ENCODE data around the gene CCL26. TPM values are rescaled to one million over a fixed set of nuclear protein-coding genes. Genes with fewer than 3 reads are reported as not detected.
"Not testable (repeated sequence)": the region's sequence is repeated elsewhere in the genome, so short reads cannot be mapped to it uniquely, and the experiment has no call there.

Gene CCL26
- total and polyA plus RNA-seq, 2 experiments from 2014 or later: not detected

DNA sequence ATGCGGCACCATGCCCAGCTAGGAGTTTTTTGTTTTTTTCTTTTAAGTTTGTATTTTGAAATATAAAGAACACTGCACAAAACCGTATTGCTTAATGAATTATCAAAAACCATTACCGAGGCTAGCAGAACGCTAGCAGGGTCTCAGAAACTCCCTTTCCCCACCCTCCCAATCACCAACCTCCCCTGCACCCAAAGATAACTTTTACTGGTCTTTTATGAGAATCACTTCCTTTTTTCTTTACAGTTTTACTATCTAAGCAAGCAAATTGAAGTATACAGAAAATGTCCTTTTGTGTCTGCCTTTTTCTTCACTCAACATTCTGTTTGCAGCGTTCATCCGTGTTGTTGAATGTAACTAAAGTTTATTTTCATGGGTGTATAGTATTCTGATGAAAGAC lies 46.7 kb downstream of the CCL26 start:
- TF ChIP-seq, protein P1, sequence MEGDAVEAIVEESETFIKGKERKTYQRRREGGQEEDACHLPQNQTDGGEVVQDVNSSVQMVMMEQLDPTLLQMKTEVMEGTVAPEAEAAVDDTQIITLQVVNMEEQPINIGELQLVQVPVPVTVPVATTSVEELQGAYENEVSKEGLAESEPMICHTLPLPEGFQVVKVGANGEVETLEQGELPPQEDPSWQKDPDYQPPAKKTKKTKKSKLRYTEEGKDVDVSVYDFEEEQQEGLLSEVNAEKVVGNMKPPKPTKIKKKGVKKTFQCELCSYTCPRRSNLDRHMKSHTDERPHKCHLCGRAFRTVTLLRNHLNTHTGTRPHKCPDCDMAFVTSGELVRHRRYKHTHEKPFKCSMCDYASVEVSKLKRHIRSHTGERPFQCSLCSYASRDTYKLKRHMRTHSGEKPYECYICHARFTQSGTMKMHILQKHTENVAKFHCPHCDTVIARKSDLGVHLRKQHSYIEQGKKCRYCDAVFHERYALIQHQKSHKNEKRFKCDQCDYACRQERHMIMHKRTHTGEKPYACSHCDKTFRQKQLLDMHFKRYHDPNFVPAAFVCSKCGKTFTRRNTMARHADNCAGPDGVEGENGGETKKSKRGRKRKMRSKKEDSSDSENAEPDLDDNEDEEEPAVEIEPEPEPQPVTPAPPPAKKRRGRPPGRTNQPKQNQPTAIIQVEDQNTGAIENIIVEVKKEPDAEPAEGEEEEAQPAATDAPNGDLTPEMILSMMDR (IDR thresholded peaks at IDR 0.05; ENCODE audit: low read depth, low read length): no peak
- Histone ChIP-seq H3K36me3 (no peaks in the 10 kb centered on the region), H3K27ac (no peak overlapping the region), H3K9me3 (ENCODE audit: low read depth) (no peaks in the 10 kb centered on the region), H3K27me3 (no peaks in the 10 kb centered on the region), H3K4me1 (ENCODE audit: low read depth) (peaks cover 4% of the 10 kb centered on the region), H3K4me3 (no peak overlapping the region)
- no peak for DNase-seq (ENCODE audit: low read depth in 1 of 2, low spot score in 1 of 2)

DNA sequence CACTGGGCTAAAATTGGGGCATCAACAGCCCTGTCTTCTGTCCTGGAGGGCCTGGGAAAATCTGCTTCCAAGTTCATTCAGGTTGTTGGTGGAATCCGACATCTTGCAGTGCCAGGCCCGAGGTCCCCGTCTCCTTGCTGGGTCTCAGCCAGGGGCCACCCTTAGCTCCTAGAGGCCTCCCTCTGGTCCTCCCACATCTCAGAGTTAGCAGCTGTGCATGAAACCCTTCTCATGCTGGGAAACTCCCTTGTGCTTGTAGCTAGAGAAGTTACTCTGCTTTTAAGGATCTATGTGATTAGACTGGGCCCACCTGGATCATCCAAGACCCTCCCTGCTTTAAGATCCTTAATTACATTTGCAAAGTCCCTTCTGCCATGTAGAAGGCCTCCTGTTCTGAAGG lies 48.6 kb downstream of the CCL26 start:
- peaks cover 9% of the 10 kb centered on the region for H3K4me1 ChIP-seq (ENCODE audit: low read depth)
- no peaks in the 10 kb centered on the region for H3K27me3 ChIP-seq
- no peaks in the 10 kb centered on the region for H3K9me3 ChIP-seq (ENCODE audit: low read depth)
- DNase-seq (ENCODE audit: low read depth in 1 of 2, low spot score in 1 of 2): no peak
- H3K4me3 ChIP-seq: no peak overlapping the region
- no peaks in the 10 kb centered on the region for H3K36me3 ChIP-seq
- TF ChIP-seq, protein P1 (IDR thresholded peaks at IDR 0.05; ENCODE audit: low read depth, low read length): no peak
- H3K27ac ChIP-seq: no peak overlapping the region

DNA sequence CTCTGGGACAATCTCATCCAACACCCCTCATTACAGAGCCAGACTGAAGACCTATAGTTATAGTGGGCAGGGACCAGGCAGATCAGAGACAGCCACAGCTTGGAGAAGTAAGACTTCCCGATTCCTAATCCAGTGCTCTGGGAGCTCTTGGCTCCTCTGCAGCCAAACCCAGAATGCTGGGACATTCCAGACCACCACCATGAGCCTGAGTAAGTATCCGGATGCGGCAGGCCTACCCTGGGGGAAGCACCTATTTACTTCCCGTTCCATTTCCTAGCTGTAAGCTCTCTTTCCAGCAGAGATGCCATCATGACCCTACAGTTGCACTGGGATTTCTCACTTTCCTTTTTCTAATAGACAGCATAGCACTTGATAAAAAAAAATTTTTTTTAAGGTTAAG lies 49.6 kb downstream of the CCL26 start:
- no peak for DNase-seq (ENCODE audit: low read depth in 1 of 2, low spot score in 1 of 2)
- Histone ChIP-seq H3K27me3 (no peaks in the 10 kb centered on the region), H3K9me3 (ENCODE audit: low read depth) (no peaks in the 10 kb centered on the region), H3K27ac (no peak overlapping the region), H3K36me3 (no peaks in the 10 kb centered on the region), H3K4me1 (ENCODE audit: low read depth) (peaks cover 7% of the 10 kb centered on the region), H3K4me3 (no peak overlapping the region)
- TF ChIP-seq, protein P1 (IDR thresholded peaks at IDR 0.05; ENCODE audit: low read depth, low read length): no peak

DNA sequence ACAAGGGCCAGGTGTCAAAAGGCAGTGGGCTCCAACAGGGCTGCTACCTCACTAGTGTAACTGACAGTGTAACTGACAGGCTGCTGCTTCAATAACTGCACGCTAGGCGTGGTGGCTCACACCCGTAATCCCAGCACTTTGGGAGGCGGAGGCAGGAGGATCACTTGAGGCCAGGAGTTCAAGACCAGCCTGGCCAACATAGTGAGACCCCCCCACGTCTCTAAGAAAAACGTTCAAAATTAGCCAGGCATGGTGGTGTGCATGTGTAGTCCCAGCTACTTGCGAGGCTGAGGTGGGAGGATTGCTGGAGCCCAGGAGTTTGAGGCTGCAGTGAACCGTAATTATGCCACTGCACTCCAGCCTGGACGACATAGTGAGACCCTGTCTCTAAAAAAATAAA lies 50.1 kb downstream of the CCL26 start:
- not testable (repeated sequence) for H3K27me3 ChIP-seq; H3K9me3 ChIP-seq (ENCODE audit: low read depth); H3K4me1 ChIP-seq (ENCODE audit: low read depth); H3K4me3 ChIP-seq; DNase-seq (ENCODE audit: low read depth in 1 of 2, low spot score in 1 of 2); H3K36me3 ChIP-seq; H3K27ac ChIP-seq

DNA sequence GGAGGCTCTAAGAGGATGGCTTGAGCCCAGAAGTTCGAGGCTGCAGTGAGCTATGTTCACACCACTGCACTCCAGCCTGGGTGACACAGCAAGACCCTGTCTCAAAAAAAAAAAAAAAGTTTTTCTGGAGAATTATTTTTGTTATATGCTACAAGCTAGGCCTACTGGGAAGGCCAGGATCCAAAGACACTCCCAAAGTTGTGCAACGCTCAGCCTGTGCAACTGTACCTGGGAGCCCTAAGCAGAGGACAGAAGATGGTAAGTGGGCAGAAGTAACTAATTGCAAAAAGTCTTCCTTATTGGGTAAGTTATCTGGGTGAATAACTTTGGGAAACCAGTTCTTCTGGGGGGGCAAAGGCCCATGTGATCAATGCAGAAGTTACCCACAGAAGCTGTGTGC lies 50.6 kb downstream of the CCL26 start:
- H3K27me3 ChIP-seq: no peaks in the 10 kb centered on the region
- no peak overlapping the region for H3K27ac ChIP-seq
- no peak overlapping the region for H3K4me3 ChIP-seq
- no peak for DNase-seq (ENCODE audit: low read depth in 1 of 2, low spot score in 1 of 2)
- no peaks in the 10 kb centered on the region for H3K36me3 ChIP-seq
- peaks cover 7% of the 10 kb centered on the region for H3K4me1 ChIP-seq (ENCODE audit: low read depth)
- no peaks in the 10 kb centered on the region for H3K9me3 ChIP-seq (ENCODE audit: low read depth)
- TF ChIP-seq, protein P1 (IDR thresholded peaks at IDR 0.05; ENCODE audit: low read depth, low read length): no peak

DNA sequence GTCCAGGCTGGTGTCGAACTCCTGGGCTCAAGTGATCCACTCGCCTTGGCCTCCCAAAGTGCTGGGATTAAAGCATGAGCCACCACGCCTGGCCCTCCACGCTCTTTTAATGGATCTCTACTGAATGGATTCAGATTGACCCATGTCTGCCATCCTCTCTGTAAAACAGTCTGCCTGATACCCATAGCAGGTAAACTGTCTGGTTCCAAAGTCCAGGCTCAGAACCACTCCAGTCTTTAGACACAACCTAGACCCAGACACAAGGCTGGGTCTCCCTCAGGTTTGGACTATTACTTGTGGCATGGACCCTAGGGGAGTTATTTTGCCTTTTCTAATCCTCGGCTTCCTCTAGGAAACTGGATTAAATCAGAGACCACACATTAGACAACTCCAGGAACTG lies 52.4 kb downstream of the CCL26 start:
- Histone ChIP-seq H3K4me1 (ENCODE audit: low read depth) (peaks cover 7% of the 10 kb centered on the region), H3K27me3 (no peaks in the 10 kb centered on the region), H3K9me3 (ENCODE audit: low read depth) (no peaks in the 10 kb centered on the region), H3K4me3 (no peak overlapping the region), H3K36me3 (no peaks in the 10 kb centered on the region), H3K27ac (no peak overlapping the region)
- DNase-seq (ENCODE audit: low read depth in 1 of 2, low spot score in 1 of 2): no peak
- TF ChIP-seq, protein P1 (IDR thresholded peaks at IDR 0.05; ENCODE audit: low read depth, low read length): no peak

Other genes starting within 250 kb of the CCL26 start
- gene HIP1, start 33.3 kb downstream of the CCL26 start, total RNA-seq: 32.3 and 34.6 TPM in 2 replicates
- gene HIP1, start 33.3 kb downstream of the CCL26 start, polyA plus RNA-seq: 19.2 and 21.2 TPM in 2 replicates
- gene CCL24, start 41.6 kb upstream of the CCL26 start, total RNA-seq: not detected in 2 replicates
- not detected in 2 replicates for gene CCL24, start 41.6 kb upstream of the CCL26 start, polyA plus RNA-seq
- gene RHBDD2, start 106.8 kb upstream of the CCL26 start, total RNA-seq: 83.6 and 115 TPM in 2 replicates
- gene RHBDD2, start 106.8 kb upstream of the CCL26 start, polyA plus RNA-seq: 190 and 223 TPM in 2 replicates
- 95.6 and 97.9 TPM in 2 replicates for gene POR, start 142.9 kb upstream of the CCL26 start, total RNA-seq
- gene POR, start 142.9 kb upstream of the CCL26 start, polyA plus RNA-seq: 87.9 and 101 TPM in 2 replicates
- 20.0 and 24.6 TPM in 2 replicates for gene TMEM120A, start 222.4 kb upstream of the CCL26 start, total RNA-seq
- gene TMEM120A, start 222.4 kb upstream of the CCL26 start, polyA plus RNA-seq: 56.9 and 69.9 TPM in 2 replicates